BE2C (cell line): ENCODE data around the gene TMCO6. TPM values are rescaled to one million over a fixed set of nuclear protein-coding genes. Genes with fewer than 3 reads are reported as not detected.
"Not testable (repeated sequence)": the region's sequence is repeated elsewhere in the genome, so short reads cannot be mapped to it uniquely, and the experiment has no call there.

ENCODE experiments used
- DNase-seq: peaks from one replicate; pipeline ENCODE4 v3.0.0-alpha.2; 2020
- H3K27me3 ChIP-seq: fragments of 250-450 bp; sonication (Bioruptor Pico); 2 replicates; pipeline ENCODE4 v1.5.1; 2020; ENCODE audit warnings: mild to moderate bottlenecking
- H3K36me3 ChIP-seq: fragments of 250-450 bp; sonication (Bioruptor Pico); 2 replicates; pipeline ENCODE4 v1.5.1; 2020; ENCODE audit warnings: mild to moderate bottlenecking
- H3K4me1 ChIP-seq: fragments of 250-450 bp; sonication (Bioruptor Pico); 2 replicates; pipeline ENCODE4 v1.5.1; 2020
- H3K4me3 ChIP-seq: 2 replicates; pipeline ENCODE4 v1.5.1; 2011; ENCODE audit warnings: low read depth, low read length
- H3K9me3 ChIP-seq: fragments of 250-450 bp; sonication (Bioruptor Pico); 2 replicates; pipeline ENCODE4 v1.5.1; 2020
- polyA plus RNA-seq: library from polyadenylated mRNA; unstranded; fragments of >200 nt; gene quantifications from one replicate; pipeline ENCODE4 v1.2.1, GENCODE V29; 2012; ENCODE audit warnings: low read depth, missing spikeins; ENCODE audit not compliant: insufficient read length, insufficient read depth
- TF ChIP-seq, protein P1 (sequence below): IDR thresholded peaks from 2 replicates; pipeline ENCODE4 v1.5.1; 2012; ENCODE audit warnings: mild to moderate bottlenecking, low read depth, low read length

TMCO6 gene
- 28.6 TPM for polyA plus RNA-seq

DNA sequence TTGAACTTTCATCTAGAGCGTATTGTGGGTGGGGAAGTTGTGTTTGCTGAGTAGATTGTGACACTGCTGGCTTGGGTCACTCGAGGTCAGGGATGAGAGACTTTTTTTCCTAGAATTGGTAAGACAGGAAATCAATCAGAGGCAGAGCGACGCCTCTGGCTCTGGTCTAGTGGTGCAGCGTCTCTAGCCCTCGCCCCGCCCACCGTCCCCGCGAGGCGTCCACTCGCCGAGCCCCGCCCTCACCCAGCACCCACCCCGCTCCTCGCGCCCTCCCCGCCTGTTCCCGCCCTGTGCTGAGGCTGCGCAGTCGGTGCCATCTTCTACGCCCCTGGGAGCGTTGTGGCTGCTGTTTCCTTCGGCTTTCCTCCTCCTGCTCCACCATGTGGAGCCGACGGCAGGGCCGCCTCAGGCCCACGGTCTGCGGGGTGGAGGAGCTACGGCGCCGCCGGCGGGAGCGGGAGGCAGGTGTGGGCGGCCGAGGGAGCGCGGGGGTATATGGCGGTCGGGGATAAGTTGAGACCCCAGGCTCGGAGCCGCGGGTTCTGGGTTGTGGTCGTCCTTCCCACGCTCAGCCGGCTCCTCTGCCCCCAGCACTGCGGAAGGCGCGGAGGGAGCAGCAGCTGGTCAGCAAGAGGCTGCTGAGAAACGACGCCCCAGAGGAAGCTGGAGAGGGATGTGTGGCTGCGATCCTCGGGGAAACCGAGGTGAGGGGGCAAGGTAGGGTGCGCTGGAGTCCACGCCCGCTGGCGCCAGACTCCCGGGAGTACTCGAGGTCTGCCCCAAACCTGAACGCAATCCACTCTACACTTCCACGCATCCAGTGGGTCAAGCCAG is at the start of gene TMCO6:
Gene TMCO6 (plus strand): TSS at position 304 of the 834 bp plus-strand sequence. CDS start 77 bp downstream, at position 381.
- TF ChIP-seq, protein P1, sequence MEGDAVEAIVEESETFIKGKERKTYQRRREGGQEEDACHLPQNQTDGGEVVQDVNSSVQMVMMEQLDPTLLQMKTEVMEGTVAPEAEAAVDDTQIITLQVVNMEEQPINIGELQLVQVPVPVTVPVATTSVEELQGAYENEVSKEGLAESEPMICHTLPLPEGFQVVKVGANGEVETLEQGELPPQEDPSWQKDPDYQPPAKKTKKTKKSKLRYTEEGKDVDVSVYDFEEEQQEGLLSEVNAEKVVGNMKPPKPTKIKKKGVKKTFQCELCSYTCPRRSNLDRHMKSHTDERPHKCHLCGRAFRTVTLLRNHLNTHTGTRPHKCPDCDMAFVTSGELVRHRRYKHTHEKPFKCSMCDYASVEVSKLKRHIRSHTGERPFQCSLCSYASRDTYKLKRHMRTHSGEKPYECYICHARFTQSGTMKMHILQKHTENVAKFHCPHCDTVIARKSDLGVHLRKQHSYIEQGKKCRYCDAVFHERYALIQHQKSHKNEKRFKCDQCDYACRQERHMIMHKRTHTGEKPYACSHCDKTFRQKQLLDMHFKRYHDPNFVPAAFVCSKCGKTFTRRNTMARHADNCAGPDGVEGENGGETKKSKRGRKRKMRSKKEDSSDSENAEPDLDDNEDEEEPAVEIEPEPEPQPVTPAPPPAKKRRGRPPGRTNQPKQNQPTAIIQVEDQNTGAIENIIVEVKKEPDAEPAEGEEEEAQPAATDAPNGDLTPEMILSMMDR, result peak; percentile 60
- Histone ChIP-seq H3K4me1 (peaks cover 3% of the 10 kb centered on the region; the same call in 1 of the 2 replicates), H3K27me3 (no peaks in the 10 kb centered on the region), H3K9me3 (no peaks in the 10 kb centered on the region), H3K36me3 (peaks cover 30% of the 10 kb centered on the region), H3K4me3 (peak within 1 kb of the TSS; percentile 81)
- peak; percentile 99 for DNase-seq

DNA sequence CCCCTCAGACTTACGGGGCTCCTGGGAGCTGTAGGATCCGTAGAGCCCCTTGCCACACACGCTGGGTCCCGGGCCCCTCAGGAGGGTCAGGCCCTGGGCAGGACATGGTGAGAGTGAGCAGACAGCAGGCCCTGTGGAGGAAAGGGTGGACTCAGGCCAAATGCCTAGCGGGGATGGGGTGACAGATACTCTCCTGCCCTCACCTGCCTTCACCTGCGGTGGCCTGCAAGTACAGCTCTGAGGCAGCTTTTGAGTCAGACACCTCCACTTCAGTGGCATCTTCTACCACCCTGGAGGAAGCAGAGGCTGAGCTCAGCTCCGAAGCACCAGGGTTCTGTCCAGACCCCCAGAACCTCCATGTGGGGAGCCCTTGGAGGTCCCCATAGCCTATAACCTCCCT is 48.4 kb upstream of the TMCO6 start:
- H3K27me3 ChIP-seq, result no peaks in the 10 kb centered on the region
- no peaks in the 10 kb centered on the region for H3K9me3 ChIP-seq
- H3K4me1 ChIP-seq, result no peaks in the 10 kb centered on the region
- no peaks in the 10 kb centered on the region for H3K36me3 ChIP-seq
- TF ChIP-seq, protein P1, result no peak
- no peak overlapping the region for H3K4me3 ChIP-seq
- DNase-seq, result no peak

DNA sequence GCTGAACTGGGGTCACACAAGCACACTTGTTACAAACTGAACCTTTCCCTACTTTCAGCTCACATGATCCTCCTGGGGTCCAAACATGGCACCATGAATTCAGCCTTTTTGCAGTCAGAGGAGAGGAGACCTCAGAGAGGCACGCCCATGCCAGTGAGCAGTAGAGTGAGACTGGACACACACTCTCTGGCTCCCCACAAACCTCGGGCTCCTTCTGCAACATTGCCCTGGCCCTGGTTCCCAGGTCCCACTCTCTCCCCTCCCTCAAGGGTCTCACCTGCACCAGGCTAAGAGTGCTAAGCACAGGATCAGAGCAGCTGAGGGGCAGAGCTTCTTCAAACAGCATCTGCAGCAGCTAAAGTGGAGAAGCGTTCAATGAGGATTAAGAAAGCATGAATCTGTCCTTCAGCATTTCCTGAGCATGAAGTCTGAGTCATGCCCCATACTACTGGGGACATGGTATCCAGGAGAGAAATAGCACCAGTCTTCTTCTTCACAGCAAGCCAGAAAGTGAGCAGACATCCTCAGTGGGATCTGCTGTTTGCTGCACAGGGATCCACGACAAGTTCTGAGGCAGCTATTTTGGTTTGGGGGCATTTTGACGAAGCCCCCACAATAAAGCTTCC is 47.4 kb upstream of the TMCO6 start:
- no peaks in the 10 kb centered on the region for H3K4me1 ChIP-seq
- DNase-seq, result no peak
- H3K9me3 ChIP-seq, result no peaks in the 10 kb centered on the region
- H3K36me3 ChIP-seq, result no peaks in the 10 kb centered on the region
- TF ChIP-seq, protein P1, result no peak
- H3K27me3 ChIP-seq, result no peaks in the 10 kb centered on the region
- H3K4me3 ChIP-seq, result no peak overlapping the region

DNA sequence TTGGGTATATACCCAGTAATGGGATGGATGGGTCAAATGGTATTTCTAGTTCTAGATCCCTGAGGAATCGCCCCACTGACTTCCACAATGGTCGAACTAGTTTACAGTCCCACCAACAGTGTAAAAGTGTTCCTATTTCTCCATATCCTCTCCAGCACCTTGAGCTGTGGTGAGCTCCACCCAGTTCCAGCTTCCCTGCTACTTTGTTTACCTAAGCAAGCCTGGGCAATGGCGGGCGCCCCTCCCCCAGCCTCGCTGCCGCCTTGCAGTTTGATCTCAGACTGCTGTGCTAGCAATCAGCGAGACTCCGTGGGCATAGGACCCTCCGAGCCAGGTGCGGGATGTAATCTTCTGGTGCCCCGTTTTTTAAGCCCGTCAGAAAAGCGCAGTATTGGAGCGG is 46.2 kb upstream of the TMCO6 start:
- H3K9me3 ChIP-seq, H3K4me3 ChIP-seq, H3K36me3 ChIP-seq, H3K27me3 ChIP-seq, DNase-seq, H3K4me1 ChIP-seq: not testable (repeated sequence)

DNA sequence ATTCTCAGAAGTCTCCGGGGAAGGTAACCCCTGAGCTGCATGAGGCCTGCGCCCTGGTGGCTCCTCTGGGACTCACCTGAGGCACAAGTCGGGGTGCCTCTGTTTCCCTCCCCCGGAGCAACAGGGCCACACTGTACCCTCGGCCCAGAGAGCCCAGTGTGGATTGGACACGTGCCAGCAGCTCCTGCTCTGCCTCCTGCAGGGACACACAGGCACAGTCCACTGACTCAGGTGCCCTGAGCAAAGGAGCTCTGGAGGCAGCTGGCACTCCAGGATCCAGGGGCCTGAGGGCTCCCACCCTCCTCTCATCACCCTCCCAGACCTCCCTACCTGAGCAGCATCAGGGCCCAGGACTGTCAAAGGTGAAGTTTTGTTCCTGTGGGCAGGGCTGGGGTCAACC is 45.1 kb upstream of the TMCO6 start:
- Histone ChIP-seq H3K36me3 (no peaks in the 10 kb centered on the region), H3K9me3 (no peaks in the 10 kb centered on the region), H3K4me1 (no peaks in the 10 kb centered on the region), H3K27me3 (no peaks in the 10 kb centered on the region), H3K4me3 (no peak overlapping the region)
- no peak for DNase-seq
- TF ChIP-seq, protein P1, result no peak

DNA sequence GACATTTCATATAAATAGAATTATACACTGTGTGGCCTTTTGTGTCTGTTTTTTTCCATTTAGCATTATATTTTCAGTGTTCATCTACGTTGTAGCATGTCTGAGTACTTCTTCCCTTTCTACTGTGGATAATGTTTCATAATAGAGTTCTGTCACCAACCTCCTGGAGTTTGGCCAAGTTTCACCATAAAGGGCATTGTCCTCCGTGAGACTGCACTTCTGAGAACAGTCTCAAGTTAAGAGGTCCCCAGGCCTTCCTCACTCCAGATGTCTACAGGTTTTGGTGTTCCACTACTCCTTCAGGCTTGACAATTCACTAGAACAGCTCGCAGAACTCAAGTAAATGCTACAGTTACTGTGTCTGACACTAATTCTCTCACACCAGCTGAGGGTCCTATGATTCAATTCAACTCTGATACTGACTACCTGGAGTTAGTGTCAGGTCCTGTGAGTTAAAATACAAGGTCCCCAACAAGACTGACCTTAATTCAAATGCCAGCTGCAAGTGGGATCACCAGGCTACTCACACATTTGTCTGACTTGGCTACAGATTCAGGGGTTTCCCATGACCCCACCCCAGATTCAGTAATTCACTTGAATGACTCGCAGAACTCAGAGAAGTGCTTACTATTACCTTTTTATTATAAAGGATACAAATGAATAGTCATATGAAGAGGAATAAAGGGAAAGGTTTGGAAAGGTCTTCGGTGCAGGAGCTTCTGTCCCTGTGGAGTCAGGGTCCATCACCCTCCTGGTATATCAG is 43.5 kb upstream of the TMCO6 start:
- TF ChIP-seq, protein P1, result no peak

More for the DNA sequence above, 43.5 kb upstream of the TMCO6 start:
- Histone ChIP-seq H3K4me1 (no peaks in the 10 kb centered on the region), H3K4me3 (no peak overlapping the region), H3K9me3 (no peaks in the 10 kb centered on the region), H3K27me3 (no peaks in the 10 kb centered on the region), H3K36me3 (no peaks in the 10 kb centered on the region)
- DNase-seq, result no peak
